Ishikawa (cell line): Measurements from ENCODE around the gene BFSP2.

ENCODE experiments used
- CEBPB ChIP-seq: IDR thresholded peaks from 2 replicates; pipeline ENCODE4 v1.6.1; 2012
- CREB1 ChIP-seq: IDR thresholded peaks from 2 replicates; pipeline ENCODE4 v1.6.1; 2012; ENCODE audit warnings: low read depth
- EGR1 ChIP-seq: IDR thresholded peaks from 2 replicates; pipeline ENCODE4 v1.6.1; 2012
- EP300 ChIP-seq: IDR thresholded peaks from 2 replicates; pipeline ENCODE4 v1.6.1; 2012; ENCODE audit warnings: borderline replicate concordance
- FOXM1 ChIP-seq: IDR thresholded peaks from 2 replicates; pipeline ENCODE4 v1.6.1; 2012; ENCODE audit warnings: low read depth, borderline replicate concordance
- MAX ChIP-seq: IDR thresholded peaks from 2 replicates; pipeline ENCODE4 v1.6.1; 2012
- NFIC ChIP-seq: IDR thresholded peaks from 2 replicates; pipeline ENCODE4 v1.6.1; 2012
- RAD21 ChIP-seq: IDR thresholded peaks from 2 replicates; pipeline ENCODE4 v1.6.1; 2012; ENCODE audit warnings: low read depth
- REST ChIP-seq: IDR thresholded peaks from 2 replicates; pipeline ENCODE4 v1.6.1; 2012; ENCODE audit warnings: low read depth, mild to moderate bottlenecking
- TAF1 ChIP-seq: IDR thresholded peaks from 2 replicates; pipeline ENCODE4 v1.6.1; 2012; ENCODE audit warnings: low read depth, mild to moderate bottlenecking
- TCF12 ChIP-seq: IDR thresholded peaks from 2 replicates; pipeline ENCODE4 v1.6.1; 2012; ENCODE audit warnings: low read depth
- TEAD4 ChIP-seq: IDR thresholded peaks from 2 replicates; pipeline ENCODE4 v1.6.1; 2012
- USF1 ChIP-seq: IDR thresholded peaks from 2 replicates; pipeline ENCODE4 v1.6.1; 2012
- YY1 ChIP-seq: IDR thresholded peaks from 2 replicates; pipeline ENCODE4 v1.6.1; 2012; ENCODE audit warnings: low read depth
- ZBTB7A ChIP-seq: IDR thresholded peaks from 2 replicates; pipeline ENCODE4 v1.6.1; 2012; ENCODE audit warnings: low read depth

The BFSP2 gene

GRCh38 chr3:133429063-133429462 is 29.2 kb downstream of the BFSP2 start:
- no peak for TF ChIP-seq NFIC
- no peak for TF ChIP-seq ZBTB7A

GRCh38 chr3:133439563-133439962 is 39.7 kb downstream of the BFSP2 start:
- TF ChIP-seq CEBPB (no peak), FOXM1 (no peak), USF1 (no peak)

- TF ChIP-seq YY1, result no peak
- no peak for TF ChIP-seq MAX
- TF ChIP-seq RAD21, result no peak
- no peak for TF ChIP-seq NFIC
- TF ChIP-seq EGR1, result no peak
- no peak for TF ChIP-seq TEAD4
- TF ChIP-seq CREB1, result no peak
- TF ChIP-seq FOXM1, result no peak
- no peak for TF ChIP-seq CEBPB
- TF ChIP-seq USF1, result no peak
- no peak for TF ChIP-seq REST
- no peak for TF ChIP-seq EP300
- TF ChIP-seq ZBTB7A, result no peak
- no peak for TF ChIP-seq TAF1
Observed at GRCh38 chr3:133440652-133441051, 40.8 kb downstream of the BFSP2 start.

GRCh38 chr3:133441867-133442270 is 42.0 kb downstream of the BFSP2 start:
- TF ChIP-seq USF1, result no peak
- TF ChIP-seq CREB1, result no peak
- no peak for TF ChIP-seq ZBTB7A

GRCh38 chr3:133442518-133442917 is 42.7 kb downstream of the BFSP2 start:
- no peak for TF ChIP-seq RAD21
- no peak for TF ChIP-seq FOXM1
- TF ChIP-seq EGR1, result no peak
- TF ChIP-seq TEAD4, result no peak
- no peak for TF ChIP-seq ZBTB7A
- TF ChIP-seq MAX, result no peak
- TF ChIP-seq YY1, result no peak
- no peak for TF ChIP-seq REST
- TF ChIP-seq TAF1, result no peak
- TF ChIP-seq TCF12, result no peak
- TF ChIP-seq EP300, result no peak
- no peak for TF ChIP-seq CEBPB
- TF ChIP-seq CREB1, result no peak
- no peak for TF ChIP-seq USF1
- TF ChIP-seq NFIC, result no peak

GRCh38 chr3:133443649-133444422 is 44.0 kb downstream of the BFSP2 start:
- TF ChIP-seq NFIC (no peak), RAD21 (peak; percentile 35)
